AG10803 (cell line): ENCODE data around the gene LRFN3.
"Not testable (repeated sequence)": the region's sequence is repeated elsewhere in the genome, so short reads cannot be mapped to it uniquely, and the experiment has no call there.

Source experiments
- DNase-seq: peaks from one replicate; pipeline ENCODE4 v3.0.0; 2010; ENCODE audit warnings: low read depth
- H3K4me3 ChIP-seq: 2 replicates; pipeline ENCODE4 v1.5.1; 2011; ENCODE audit warnings: mild to moderate bottlenecking, low read length, control low read depth
- TF ChIP-seq, protein P1 (sequence below): conservative IDR thresholded peaks from 2 replicates; pipeline ENCODE4 v1.5.1; 2011; ENCODE audit warnings: mild to moderate bottlenecking, low read length, control low read depth, inconsistent platforms

Gene LRFN3

DNA sequence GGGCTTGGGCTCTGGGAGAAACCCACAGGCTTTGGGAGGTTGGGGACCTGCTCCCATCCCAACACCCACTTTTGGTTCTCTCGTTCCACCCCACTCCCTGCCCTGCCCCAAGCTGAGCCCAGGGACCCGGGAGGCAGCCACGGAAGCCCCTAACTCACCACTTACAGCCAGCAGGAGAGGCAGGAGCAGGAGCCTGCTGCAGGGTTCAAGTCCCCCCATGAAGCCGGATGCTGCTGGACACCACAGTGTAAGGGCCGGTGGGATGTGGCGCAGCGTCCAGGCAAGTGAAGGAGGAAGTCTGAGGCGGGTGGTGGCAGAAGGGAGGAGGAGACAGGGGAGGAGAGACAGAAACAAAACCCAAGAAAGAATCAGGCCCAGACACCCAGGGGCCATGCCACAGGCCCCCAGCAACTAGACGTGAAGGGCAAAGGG, 28.1 kb upstream of the LRFN3 start, which contains the start of gene TYROBP:
TSS of gene TYROBP (minus strand) at position 286 of the 432 bp plus-strand sequence. CDS start at position 219, 67 bp downstream.
- H3K4me3 ChIP-seq: no peak within 1 kb of the TSS
- TF ChIP-seq, protein P1, sequence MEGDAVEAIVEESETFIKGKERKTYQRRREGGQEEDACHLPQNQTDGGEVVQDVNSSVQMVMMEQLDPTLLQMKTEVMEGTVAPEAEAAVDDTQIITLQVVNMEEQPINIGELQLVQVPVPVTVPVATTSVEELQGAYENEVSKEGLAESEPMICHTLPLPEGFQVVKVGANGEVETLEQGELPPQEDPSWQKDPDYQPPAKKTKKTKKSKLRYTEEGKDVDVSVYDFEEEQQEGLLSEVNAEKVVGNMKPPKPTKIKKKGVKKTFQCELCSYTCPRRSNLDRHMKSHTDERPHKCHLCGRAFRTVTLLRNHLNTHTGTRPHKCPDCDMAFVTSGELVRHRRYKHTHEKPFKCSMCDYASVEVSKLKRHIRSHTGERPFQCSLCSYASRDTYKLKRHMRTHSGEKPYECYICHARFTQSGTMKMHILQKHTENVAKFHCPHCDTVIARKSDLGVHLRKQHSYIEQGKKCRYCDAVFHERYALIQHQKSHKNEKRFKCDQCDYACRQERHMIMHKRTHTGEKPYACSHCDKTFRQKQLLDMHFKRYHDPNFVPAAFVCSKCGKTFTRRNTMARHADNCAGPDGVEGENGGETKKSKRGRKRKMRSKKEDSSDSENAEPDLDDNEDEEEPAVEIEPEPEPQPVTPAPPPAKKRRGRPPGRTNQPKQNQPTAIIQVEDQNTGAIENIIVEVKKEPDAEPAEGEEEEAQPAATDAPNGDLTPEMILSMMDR: no peak
- DNase-seq: no peak

DNA sequence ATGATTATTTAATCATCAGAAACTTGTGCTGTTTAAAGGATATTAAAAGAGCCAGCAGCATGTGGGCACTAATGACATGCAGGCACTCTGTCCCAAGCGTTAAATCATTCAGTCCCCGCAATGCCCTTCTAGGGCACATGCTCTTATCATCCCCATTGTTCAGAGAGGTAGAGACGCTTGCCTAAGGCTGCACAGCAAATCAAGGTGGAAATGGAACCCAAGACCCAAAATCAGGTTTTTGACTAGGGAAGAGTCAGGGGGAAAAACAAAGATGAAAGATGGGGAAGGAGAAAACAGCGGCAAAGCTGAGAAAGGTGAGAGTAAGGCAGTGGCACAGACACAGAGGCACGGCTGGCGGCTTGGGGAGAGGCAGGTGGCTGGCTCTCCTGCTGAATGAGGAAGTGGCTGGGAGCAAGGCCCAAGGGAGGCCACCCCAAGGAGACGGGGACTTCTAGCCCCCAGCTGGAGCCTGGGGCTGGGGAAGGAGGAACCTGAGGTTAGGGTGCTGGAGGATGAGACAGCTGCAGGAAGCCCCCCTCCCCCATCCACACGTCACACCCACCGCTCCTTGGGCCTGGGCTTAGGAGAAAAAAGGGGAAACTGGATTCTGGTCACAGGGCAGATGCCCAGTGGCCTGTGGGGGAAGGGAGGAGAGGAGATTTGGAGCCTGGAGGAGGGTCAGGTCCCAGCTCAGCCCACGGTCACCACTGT, 27.0 kb upstream of the LRFN3 start:
- DNase-seq: no peak
- TF ChIP-seq, protein P1: no peak
- no peak overlapping the region for H3K4me3 ChIP-seq

DNA sequence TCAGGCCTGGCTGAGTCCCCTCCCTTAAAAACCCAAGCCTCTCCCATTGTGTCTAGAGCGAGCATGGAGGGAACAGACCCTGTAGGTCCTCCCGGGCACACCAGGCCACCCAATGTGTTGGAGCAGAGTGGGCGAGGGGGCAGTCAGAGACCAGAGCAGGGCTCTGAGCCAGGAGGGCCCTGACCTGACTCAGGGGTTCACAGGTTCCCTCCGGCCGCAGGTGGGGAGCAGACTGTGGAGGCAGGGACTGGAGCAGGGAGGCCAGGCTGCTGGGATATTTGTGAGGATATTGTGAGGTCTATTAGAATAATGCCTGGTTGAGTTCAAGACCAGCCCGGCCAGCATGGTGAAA, 26.5 kb upstream of the LRFN3 start:
- no peak overlapping the region for H3K4me3 ChIP-seq
- TF ChIP-seq, protein P1: no peak
- DNase-seq: no peak

DNA sequence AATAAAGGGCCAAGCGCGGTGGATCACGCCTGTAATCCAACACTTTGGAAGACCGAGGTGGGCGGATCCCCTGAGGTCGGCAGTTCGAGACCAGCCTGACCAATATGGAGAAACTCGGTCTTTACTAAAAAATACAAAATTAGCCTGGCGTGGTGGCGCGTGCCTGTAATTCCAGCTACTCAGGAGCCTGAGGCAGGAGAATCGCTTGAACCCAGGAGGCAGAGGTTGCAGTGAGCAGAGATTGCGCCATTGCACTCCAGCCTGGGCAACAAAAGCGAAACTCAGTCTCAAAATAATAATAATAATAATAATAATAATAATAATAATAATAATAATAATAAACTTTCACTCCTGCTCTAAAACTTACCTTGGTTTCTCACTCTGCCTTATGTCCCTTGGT, 25.8 kb upstream of the LRFN3 start:
- not testable (repeated sequence) for H3K4me3 ChIP-seq, DNase-seq

DNA sequence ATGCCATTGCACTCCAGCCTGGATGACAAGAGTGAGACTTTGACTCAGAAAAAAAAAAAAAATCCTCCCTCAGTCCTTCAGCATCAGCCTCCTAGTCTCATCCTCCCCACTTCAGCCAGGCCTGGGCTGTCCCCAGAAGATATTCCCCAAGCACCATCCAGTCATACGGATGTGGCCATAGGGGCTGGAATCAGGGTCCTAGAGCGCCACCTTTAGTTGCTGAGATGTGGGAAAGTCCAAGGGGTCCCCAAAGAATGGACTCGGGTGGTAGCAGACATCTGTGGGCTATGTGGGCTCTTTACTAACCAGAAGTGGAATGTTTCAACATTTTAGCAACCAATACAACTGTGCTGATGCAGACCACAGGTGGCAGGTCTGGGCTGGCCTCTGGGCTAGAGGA, 25.0 kb upstream of the LRFN3 start:
- no peak overlapping the region for H3K4me3 ChIP-seq
- TF ChIP-seq, protein P1: no peak
- DNase-seq: no peak

DNA sequence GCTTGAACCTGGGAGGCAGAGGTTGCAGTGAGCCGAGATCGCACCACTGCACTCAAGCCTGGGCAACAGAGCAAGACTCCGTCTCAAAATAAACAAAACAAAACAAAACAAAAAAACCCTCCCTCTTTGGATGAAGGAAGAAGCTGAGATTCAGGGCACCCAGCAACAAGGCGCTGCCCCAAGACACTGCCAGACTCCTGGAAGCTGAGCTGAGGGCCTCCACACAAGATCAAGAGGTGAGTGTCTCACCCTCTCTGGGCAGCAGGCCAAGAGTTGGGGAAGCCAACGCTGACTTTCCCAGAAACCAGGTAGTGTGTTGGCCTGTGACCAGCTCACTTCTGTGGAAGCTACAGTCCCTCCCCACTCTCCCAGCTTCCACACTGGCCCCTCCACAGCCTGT, 24.4 kb upstream of the LRFN3 start:
- TF ChIP-seq, protein P1: no peak
- DNase-seq: no peak

DNA sequence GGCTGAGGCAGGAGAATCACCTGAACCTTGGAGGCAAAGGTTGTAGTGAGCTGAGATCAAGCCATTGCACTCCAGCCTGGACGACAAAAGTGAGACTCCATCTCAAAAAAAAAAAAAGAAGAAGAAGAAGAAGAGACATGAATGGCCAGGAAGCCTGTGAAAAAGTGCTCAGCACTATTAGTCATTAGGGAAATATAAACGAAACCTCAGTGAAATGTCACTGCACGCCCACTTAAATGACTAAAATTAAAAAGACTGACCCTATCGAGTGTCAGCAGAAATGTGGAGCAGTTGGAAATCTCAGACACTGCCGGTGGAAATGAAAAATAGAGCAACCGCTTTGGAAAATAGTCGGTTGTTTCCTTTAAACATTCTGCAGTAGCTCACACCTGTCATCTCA, 22.6 kb upstream of the LRFN3 start:
- DNase-seq: no peak
- H3K4me3 ChIP-seq: no peak overlapping the region
- TF ChIP-seq, protein P1: no peak

More for the DNA sequence above, 24.4 kb upstream of the LRFN3 start:
- no peak overlapping the region for H3K4me3 ChIP-seq

DNA sequence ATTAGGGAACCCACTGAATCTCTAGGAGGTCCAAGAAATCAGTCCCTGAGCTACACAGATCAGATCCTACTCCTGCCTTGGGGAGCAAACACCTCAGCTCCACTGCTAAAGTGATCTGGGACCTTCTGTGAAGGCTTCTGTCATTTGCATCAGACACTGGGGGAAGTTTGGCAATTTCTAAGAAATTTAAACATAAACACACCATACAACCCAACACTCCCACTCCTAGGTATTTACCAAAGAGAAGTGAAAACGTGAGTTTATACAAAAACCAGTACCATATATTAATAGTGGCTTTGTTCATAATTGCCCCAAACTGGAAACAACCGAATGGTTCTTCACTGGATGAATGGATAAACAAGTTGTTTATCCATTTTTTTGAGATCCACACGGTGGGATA, 20.7 kb upstream of the LRFN3 start:
- DNase-seq: no peak
- no peak overlapping the region for H3K4me3 ChIP-seq
- TF ChIP-seq, protein P1: no peak
